ENCODE measurements around the gene GUSB.

GRCh38 chr7:65978891-65979582, 3.0 kb downstream of the GUSB start:
- no peak for TF ChIP-seq NFYB (IDR thresholded peaks at IDR 0.05; ENCODE audit: extremely low read depth, insufficient read length)
- TF ChIP-seq, protein P1, sequence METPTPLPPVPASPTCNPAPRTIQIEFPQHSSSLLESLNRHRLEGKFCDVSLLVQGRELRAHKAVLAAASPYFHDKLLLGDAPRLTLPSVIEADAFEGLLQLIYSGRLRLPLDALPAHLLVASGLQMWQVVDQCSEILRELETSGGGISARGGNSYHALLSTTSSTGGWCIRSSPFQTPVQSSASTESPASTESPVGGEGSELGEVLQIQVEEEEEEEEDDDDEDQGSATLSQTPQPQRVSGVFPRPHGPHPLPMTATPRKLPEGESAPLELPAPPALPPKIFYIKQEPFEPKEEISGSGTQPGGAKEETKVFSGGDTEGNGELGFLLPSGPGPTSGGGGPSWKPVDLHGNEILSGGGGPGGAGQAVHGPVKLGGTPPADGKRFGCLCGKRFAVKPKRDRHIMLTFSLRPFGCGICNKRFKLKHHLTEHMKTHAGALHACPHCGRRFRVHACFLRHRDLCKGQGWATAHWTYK (CRISPR knock-in tag; IDR thresholded peaks at IDR 0.05): no peak
- no peak for TF ChIP-seq NFE2 (IDR thresholded peaks at IDR 0.05; ENCODE audit: low read depth)
- TF ChIP-seq, protein P2, sequence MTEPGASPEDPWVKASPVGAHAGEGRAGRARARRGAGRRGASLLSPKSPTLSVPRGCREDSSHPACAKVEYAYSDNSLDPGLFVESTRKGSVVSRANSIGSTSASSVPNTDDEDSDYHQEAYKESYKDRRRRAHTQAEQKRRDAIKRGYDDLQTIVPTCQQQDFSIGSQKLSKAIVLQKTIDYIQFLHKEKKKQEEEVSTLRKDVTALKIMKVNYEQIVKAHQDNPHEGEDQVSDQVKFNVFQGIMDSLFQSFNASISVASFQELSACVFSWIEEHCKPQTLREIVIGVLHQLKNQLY (CRISPR knock-in tag; conservative IDR thresholded peaks at IDR 0.05): no peak
- no peak for TF ChIP-seq EP300 (IDR thresholded peaks at IDR 0.05; ENCODE audit: low read length)
- TF ChIP-seq SETDB1 (IDR thresholded peaks at IDR 0.05; ENCODE audit: low read length): no peak
- TF ChIP-seq TAF1 (IDR thresholded peaks at IDR 0.05; ENCODE audit: control insufficient read depth, extremely low read depth, insufficient read depth, low read length, severe bottlenecking): no peak
- TF ChIP-seq, protein P3, sequence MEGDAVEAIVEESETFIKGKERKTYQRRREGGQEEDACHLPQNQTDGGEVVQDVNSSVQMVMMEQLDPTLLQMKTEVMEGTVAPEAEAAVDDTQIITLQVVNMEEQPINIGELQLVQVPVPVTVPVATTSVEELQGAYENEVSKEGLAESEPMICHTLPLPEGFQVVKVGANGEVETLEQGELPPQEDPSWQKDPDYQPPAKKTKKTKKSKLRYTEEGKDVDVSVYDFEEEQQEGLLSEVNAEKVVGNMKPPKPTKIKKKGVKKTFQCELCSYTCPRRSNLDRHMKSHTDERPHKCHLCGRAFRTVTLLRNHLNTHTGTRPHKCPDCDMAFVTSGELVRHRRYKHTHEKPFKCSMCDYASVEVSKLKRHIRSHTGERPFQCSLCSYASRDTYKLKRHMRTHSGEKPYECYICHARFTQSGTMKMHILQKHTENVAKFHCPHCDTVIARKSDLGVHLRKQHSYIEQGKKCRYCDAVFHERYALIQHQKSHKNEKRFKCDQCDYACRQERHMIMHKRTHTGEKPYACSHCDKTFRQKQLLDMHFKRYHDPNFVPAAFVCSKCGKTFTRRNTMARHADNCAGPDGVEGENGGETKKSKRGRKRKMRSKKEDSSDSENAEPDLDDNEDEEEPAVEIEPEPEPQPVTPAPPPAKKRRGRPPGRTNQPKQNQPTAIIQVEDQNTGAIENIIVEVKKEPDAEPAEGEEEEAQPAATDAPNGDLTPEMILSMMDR (IDR thresholded peaks at IDR 0.05 in 2 of 3, conservative IDR thresholded peaks at IDR 0.05 in 1 of 3; ENCODE audit: insufficient read depth in 2 of 3, low read depth in 1 of 3, low read length in 3 of 3): no peak
- TF ChIP-seq TFAP4 (CRISPR knock-in tag; IDR thresholded peaks at IDR 0.05; ENCODE audit: borderline replicate concordance): no peak
- TF ChIP-seq, protein P4, sequence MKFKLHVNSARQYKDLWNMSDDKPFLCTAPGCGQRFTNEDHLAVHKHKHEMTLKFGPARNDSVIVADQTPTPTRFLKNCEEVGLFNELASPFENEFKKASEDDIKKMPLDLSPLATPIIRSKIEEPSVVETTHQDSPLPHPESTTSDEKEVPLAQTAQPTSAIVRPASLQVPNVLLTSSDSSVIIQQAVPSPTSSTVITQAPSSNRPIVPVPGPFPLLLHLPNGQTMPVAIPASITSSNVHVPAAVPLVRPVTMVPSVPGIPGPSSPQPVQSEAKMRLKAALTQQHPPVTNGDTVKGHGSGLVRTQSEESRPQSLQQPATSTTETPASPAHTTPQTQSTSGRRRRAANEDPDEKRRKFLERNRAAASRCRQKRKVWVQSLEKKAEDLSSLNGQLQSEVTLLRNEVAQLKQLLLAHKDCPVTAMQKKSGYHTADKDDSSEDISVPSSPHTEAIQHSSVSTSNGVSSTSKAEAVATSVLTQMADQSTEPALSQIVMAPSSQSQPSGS (CRISPR knock-in tag; IDR thresholded peaks at IDR 0.05): no peak

All from K562 (cell line).